SK-N-MC (cell line): Measurements from ENCODE around the gene SNX1.
"Not testable (repeated sequence)": the region's sequence is repeated elsewhere in the genome, so short reads cannot be mapped to it uniquely, and the experiment has no call there.

Experiments
- DNase-seq: peaks from one replicate; pipeline ENCODE4 v3.0.0-alpha.2; 2011; ENCODE audit warnings: low read depth, low spot score
- H3K27ac ChIP-seq: fragments of 200-600 bp; sonication (generic); 2 replicates; pipeline ENCODE4 v1.5.1; 2016; ENCODE audit warnings: mixed run types
- H3K36me3 ChIP-seq: fragments of 200-600 bp; sonication (generic); 2 replicates; pipeline ENCODE4 v1.6.1; 2017; ENCODE audit warnings: antibody characterized with exemption, low read length, mixed read lengths; ENCODE audit not compliant: insufficient read depth
- H3K4me3 ChIP-seq: fragments of 200-600 bp; sonication (generic); 2 replicates; pipeline ENCODE4 v1.5.1; 2016
- H3K9ac ChIP-seq: fragments of 200-600 bp; sonication (generic); 2 replicates; pipeline ENCODE4 v1.8.0; 2017; ENCODE audit warnings: mixed run types, mixed read lengths; ENCODE audit not compliant: insufficient read length
- H3K9me3 ChIP-seq: fragments of 200-600 bp; sonication (generic); 2 replicates; pipeline ENCODE4 v1.6.1; 2017; ENCODE audit warnings: low read depth, mild to moderate bottlenecking, antibody characterized with exemption, low read length, moderate library complexity, mixed read lengths
- EZH2 ChIP-seq: fragments of 200-600 bp; sonication (generic); IDR thresholded peaks from one replicate; pipeline ENCODE4 v1.6.1; 2017; ENCODE audit warnings: antibody characterized with exemption
- FOXP2 ChIP-seq: optimal IDR thresholded peaks from 2 replicates; pipeline ENCODE3; 2011; ENCODE audit warnings: mild to moderate bottlenecking, moderate library complexity; ENCODE audit not compliant: insufficient read depth; ENCODE audit errors: extremely low read length, control extremely low read depth
- POLR2AphosphoS5 ChIP-seq: IDR thresholded peaks from 2 replicates; pipeline ENCODE4 v1.6.1; 2012; ENCODE audit warnings: mild to moderate bottlenecking, low read depth, low read length, borderline replicate concordance

The SNX1 gene

GRCh38 chr15:64110950-64111678 lies 15.3 kb downstream of the SNX1 start:
- Histone ChIP-seq H3K36me3 (peaks cover 39% of the 10 kb centered on the region), H3K9me3 (no peaks in the 10 kb centered on the region), H3K27ac (0 out of 2 replicates have a peak overlapping the region, but pooled peaks have one; percentile 45), H3K4me3 (no peak overlapping the region), H3K9ac (peak overlapping the region; percentile 14)
- no peak for DNase-seq
- TF ChIP-seq POLR2AphosphoS5 (no peak), EZH2 (no peak), FOXP2 (no peak)

- peak overlapping the region; percentile 14 for H3K9ac ChIP-seq
- no peak for DNase-seq
- H3K36me3 ChIP-seq = peaks cover 45% of the 10 kb centered on the region
- TF ChIP-seq FOXP2 (no peak), EZH2 (no peak), POLR2AphosphoS5 (no peak)
- no peak overlapping the region for H3K27ac ChIP-seq
- no peak overlapping the region for H3K4me3 ChIP-seq
- H3K9me3 ChIP-seq = no peaks in the 10 kb centered on the region
These were observed 15.9 kb downstream of the SNX1 start for GRCh38 chr15:64111679-64112050.

GRCh38 chr15:64112073-64112772 lies 16.4 kb downstream of the SNX1 start:
- Histone ChIP-seq H3K27ac (no peak overlapping the region), H3K36me3 (peaks cover 50% of the 10 kb centered on the region), H3K9me3 (no peaks in the 10 kb centered on the region), H3K9ac (no peak overlapping the region), H3K4me3 (no peak overlapping the region)
- TF ChIP-seq POLR2AphosphoS5 (no peak), EZH2 (no peak), FOXP2 (no peak)
- DNase-seq = no peak

- no peak for DNase-seq
- Histone ChIP-seq H3K27ac (no peak overlapping the region), H3K9ac (no peak overlapping the region), H3K36me3 (peaks cover 53% of the 10 kb centered on the region), H3K4me3 (no peak overlapping the region), H3K9me3 (no peaks in the 10 kb centered on the region)
- TF ChIP-seq POLR2AphosphoS5 (no peak), EZH2 (no peak), FOXP2 (no peak)
These were observed 17.1 kb downstream of the SNX1 start for GRCh38 chr15:64112904-64113303.

DNA sequence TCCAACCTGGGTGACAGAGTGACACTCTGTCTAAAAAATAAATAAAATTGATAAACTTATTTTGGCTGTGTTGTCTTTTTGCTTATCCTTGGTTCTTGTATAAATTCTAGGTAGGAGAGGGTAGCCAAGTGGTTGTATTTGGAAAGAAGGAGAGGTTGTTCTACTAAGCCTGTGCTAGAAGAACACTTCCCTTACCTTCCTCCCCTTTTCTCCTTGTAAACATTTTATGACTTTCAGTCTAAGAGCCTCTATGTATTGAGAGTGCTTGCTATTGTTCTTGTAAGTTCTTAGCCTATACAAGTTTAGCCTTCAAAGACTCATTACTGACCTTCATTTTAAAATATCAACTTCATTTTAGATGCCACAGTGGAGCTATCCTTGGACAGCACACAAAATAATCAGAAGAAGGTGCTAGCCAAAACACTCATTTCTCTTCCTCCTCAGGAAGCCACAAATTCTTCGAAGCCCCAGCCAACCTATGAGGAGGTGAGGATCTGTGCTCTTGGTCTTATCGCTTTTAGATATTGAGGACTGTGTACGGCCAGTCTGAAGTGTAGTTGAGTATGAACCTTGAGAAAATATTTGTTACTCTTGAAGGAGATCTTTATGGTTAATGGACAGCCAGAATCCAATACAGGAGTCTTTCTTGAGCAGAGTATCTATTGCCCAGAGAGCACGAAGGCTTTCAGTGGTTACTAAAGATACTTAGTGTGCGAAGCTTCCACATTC lies 22.1 kb downstream of the SNX1 start:
- H3K9ac ChIP-seq = no peak overlapping the region
- H3K27ac ChIP-seq = no peak overlapping the region
- no peak overlapping the region for H3K4me3 ChIP-seq
- DNase-seq = no peak
- no peaks in the 10 kb centered on the region for H3K9me3 ChIP-seq
- peaks cover 87% of the 10 kb centered on the region for H3K36me3 ChIP-seq
- no peak for TF ChIP-seq FOXP2
- TF ChIP-seq EZH2 = no peak
- TF ChIP-seq POLR2AphosphoS5 = no peak

- not testable (repeated sequence) for H3K4me3 ChIP-seq, DNase-seq, H3K27ac ChIP-seq, H3K9ac ChIP-seq, H3K9me3 ChIP-seq
- H3K36me3 ChIP-seq = peaks cover 82% of the 10 kb centered on the region
These were observed 24.5 kb downstream of the SNX1 start for GRCh38 chr15:64120322-64120721.

DNA sequence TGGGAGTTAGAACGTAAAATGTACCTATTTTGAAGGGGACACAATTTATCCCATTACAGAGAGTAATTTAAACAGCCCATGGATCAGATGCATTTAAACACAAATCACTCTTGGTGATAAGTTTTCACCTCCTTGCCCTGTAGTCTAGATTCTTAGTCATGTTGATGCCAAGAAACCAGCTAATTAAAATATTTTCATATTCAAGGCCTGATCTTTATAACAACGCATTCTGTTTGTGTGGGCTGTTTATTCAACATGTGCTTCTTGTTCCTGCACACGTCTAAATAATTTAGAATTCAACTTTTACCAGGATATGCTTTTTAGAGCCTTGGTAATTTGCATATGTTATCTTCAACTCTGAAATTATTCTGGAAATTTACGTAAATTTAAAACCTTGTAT lies 25.8 kb downstream of the SNX1 start:
- peaks cover 78% of the 10 kb centered on the region for H3K36me3 ChIP-seq
- no peaks in the 10 kb centered on the region for H3K9me3 ChIP-seq
- H3K4me3 ChIP-seq = no peak overlapping the region
- no peak overlapping the region for H3K27ac ChIP-seq
- DNase-seq = no peak
- no peak for TF ChIP-seq EZH2
- no peak for TF ChIP-seq FOXP2
- no peak for TF ChIP-seq POLR2AphosphoS5
- H3K9ac ChIP-seq = no peak overlapping the region

DNA sequence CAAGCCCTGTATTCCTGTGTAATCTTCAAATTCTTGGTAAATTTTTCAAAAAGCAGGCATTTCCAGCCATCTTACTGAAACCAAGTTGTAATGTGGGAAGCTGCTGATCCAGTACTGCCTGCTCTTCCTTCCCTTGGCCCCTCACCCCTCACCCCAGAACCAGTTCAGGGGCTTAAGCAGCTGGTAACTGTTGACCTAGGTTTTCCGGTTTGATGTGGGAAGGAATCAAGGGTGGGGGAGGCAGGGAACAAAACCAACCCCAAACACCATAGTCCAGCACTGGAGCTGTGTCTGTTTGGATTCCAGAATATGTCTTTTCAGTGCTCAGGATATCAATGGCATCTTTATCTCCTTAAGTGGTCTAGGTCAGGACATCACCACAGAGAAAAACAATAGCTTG lies 26.7 kb downstream of the SNX1 start:
- Histone ChIP-seq H3K4me3 (no peak overlapping the region), H3K9ac (no peak overlapping the region), H3K36me3 (peaks cover 80% of the 10 kb centered on the region), H3K27ac (no peak overlapping the region), H3K9me3 (no peaks in the 10 kb centered on the region)
- TF ChIP-seq FOXP2 (no peak), POLR2AphosphoS5 (no peak), EZH2 (no peak)
- no peak for DNase-seq

DNA sequence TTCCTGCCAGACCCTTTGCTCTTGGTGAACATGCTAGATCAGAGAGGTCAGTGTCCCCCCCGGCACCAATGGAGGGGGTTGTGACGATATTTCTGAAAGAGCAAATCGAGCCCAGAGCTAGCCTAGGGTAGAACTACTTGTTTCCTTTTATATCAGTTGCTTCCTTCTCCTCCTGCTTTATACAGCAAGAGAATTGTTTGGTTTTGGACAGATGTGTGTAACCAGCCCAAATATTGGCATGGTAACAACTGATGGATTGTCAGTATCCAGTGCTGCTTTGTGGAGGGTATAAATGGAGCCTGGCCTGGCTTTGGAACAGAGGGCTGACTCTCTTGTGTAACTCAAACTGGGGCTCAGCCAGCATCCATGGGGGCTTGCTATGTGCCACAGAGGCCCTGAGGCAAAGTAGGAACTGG lies 27.2 kb downstream of the SNX1 start:
- no peak for TF ChIP-seq EZH2
- no peak for TF ChIP-seq POLR2AphosphoS5
- TF ChIP-seq FOXP2 = no peak
- Histone ChIP-seq H3K36me3 (peaks cover 80% of the 10 kb centered on the region), H3K4me3 (no peak overlapping the region), H3K9ac (no peak overlapping the region), H3K27ac (no peak overlapping the region), H3K9me3 (no peaks in the 10 kb centered on the region)
- DNase-seq = no peak
